ENCODE data around the gene BMP2K. TPM values are rescaled to one million over a fixed set of nuclear protein-coding genes. Genes with fewer than 3 reads are reported as not detected.

Gene BMP2K
- polyA plus RNA-seq, 2 of the 4 experiments (the other 2 are of a cell fraction) = 9.9 to 19.7 TPM

GRCh38 chr4:78901882-78902281, 125.7 kb downstream of the BMP2K start:
- Histone ChIP-seq H3K9me3 (no peaks in the 10 kb centered on the region), H3K4me2 (no peak overlapping the region), H3K4me3 (no peak overlapping the region), H3K4me1 (no peaks in the 10 kb centered on the region), H3K27ac (no peak overlapping the region)
- DNase-seq (ENCODE audit: low read depth in 1 of 2, low spot score in 1 of 2) (no peak), FAIRE-seq (no peak), ATAC-seq (no peak)
- 55% methylated on average over 2 of the region's 2 CpGs for WGBS (ENCODE audit: missing lambda C conversion rate)
- CTCF ChIA-PET = no interaction called here
- TF ChIP-seq KDM1A (IDR thresholded peaks at IDR 0.05; ENCODE audit: low read depth) (no peak), EHF (CRISPR knock-in tag; IDR thresholded peaks at IDR 0.05) (no peak), POLR2A (IDR thresholded peaks at IDR 0.05; ENCODE audit: low read length) (no peak), PHF8 (IDR thresholded peaks at IDR 0.05; ENCODE audit: borderline replicate concordance, low read depth) (no peak), RFX5 (IDR thresholded peaks at IDR 0.05) (no peak), NFE2L2 (conservative IDR thresholded peaks at IDR 0.05; ENCODE audit: low read length) (no peak), JUNB (IDR thresholded peaks at IDR 0.05) (no peak), KDM5A (IDR thresholded peaks at IDR 0.05) (no peak), FOSB (CRISPR knock-in tag; IDR thresholded peaks at IDR 0.05) (no peak), MAFK (IDR thresholded peaks at IDR 0.05; ENCODE audit: partially characterized antibody) (no peak), BCL3 (IDR thresholded peaks at IDR 0.05) (no peak), SREBF2 (IDR thresholded peaks at IDR 0.05) (no peak), MAX (IDR thresholded peaks at IDR 0.05) (no peak), POLR2AphosphoS2 (conservative IDR thresholded peaks at IDR 0.05; ENCODE audit: low read length) (no peak)
- TF ChIP-seq, protein P1, sequence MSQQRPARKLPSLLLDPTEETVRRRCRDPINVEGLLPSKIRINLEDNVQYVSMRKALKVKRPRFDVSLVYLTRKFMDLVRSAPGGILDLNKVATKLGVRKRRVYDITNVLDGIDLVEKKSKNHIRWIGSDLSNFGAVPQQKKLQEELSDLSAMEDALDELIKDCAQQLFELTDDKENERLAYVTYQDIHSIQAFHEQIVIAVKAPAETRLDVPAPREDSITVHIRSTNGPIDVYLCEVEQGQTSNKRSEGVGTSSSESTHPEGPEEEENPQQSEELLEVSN (IDR thresholded peaks at IDR 0.05; ENCODE audit: borderline replicate concordance, low read depth) = no peak
- TF ChIP-seq, protein P2, sequence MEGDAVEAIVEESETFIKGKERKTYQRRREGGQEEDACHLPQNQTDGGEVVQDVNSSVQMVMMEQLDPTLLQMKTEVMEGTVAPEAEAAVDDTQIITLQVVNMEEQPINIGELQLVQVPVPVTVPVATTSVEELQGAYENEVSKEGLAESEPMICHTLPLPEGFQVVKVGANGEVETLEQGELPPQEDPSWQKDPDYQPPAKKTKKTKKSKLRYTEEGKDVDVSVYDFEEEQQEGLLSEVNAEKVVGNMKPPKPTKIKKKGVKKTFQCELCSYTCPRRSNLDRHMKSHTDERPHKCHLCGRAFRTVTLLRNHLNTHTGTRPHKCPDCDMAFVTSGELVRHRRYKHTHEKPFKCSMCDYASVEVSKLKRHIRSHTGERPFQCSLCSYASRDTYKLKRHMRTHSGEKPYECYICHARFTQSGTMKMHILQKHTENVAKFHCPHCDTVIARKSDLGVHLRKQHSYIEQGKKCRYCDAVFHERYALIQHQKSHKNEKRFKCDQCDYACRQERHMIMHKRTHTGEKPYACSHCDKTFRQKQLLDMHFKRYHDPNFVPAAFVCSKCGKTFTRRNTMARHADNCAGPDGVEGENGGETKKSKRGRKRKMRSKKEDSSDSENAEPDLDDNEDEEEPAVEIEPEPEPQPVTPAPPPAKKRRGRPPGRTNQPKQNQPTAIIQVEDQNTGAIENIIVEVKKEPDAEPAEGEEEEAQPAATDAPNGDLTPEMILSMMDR (IDR thresholded peaks at IDR 0.05) = no peak
- POLR2A ChIA-PET = no interaction called here

GRCh38 chr4:78902298-78902697, 126.1 kb downstream of the BMP2K start:
- DNase-seq (ENCODE audit: low read depth in 1 of 2, low spot score in 1 of 2) (no peak), FAIRE-seq (no peak), ATAC-seq (no peak)
- Histone ChIP-seq H3K4me1 (no peaks in the 10 kb centered on the region), H3K4me2 (no peak overlapping the region), H3K9me3 (no peaks in the 10 kb centered on the region), H3K4me3 (no peak overlapping the region), H3K27ac (no peak overlapping the region)
- CTCF ChIA-PET = no interaction called here
- TF ChIP-seq JUN (IDR thresholded peaks at IDR 0.05) (no peak), ZC3H11A (IDR thresholded peaks at IDR 0.05) (no peak), HOXA7 (CRISPR knock-in tag; IDR thresholded peaks at IDR 0.05) (no peak), NFE2L2 (conservative IDR thresholded peaks at IDR 0.05; ENCODE audit: low read length) (no peak), SREBF2 (IDR thresholded peaks at IDR 0.05) (no peak), SMC3 (IDR thresholded peaks at IDR 0.05) (no peak), CEBPB (IDR thresholded peaks at IDR 0.05) (no peak)
- WGBS (ENCODE audit: missing lambda C conversion rate) = 67% methylated on average over 1 of the region's 1 CpG
- POLR2A ChIA-PET = no interaction called here

DNA sequence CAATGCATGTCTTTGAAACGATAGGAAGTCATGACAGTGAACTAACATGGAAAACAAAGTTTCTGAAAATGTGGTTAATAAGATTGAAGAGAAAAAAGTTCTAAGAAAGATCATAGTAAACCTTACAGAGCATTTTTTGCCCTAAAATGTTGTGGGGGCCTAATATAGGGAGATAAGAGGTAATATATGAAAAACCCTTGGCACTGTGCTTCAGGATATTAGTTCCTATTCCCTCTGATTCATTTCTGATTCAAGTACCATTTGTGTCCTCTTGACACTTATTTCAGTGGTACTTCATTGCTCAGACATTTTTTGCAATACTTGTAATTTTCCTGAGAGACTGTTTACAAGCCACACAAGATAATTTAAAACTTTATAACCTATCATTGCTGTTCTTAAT, 128.0 kb downstream of the BMP2K start:
- CTCF ChIA-PET = no interaction called here
- no peak for FAIRE-seq
- no peak for DNase-seq (ENCODE audit: low read depth in 1 of 2, low spot score in 1 of 2)
- 94% methylated on average over 1 of the region's 1 CpG for WGBS (ENCODE audit: missing lambda C conversion rate)
- ATAC-seq = no peak
- no peak overlapping the region for H3K4me3 ChIP-seq
- H3K27ac ChIP-seq = no peak overlapping the region
- no peaks in the 10 kb centered on the region for H3K4me1 ChIP-seq
- POLR2A ChIA-PET = no interaction called here
- H3K9me3 ChIP-seq = no peaks in the 10 kb centered on the region
- H3K4me2 ChIP-seq = no peak overlapping the region
- TF ChIP-seq EHF (CRISPR knock-in tag; IDR thresholded peaks at IDR 0.05) (no peak), FOSB (CRISPR knock-in tag; IDR thresholded peaks at IDR 0.05) (no peak), JUNB (IDR thresholded peaks at IDR 0.05) (no peak), ELK1 (IDR thresholded peaks at IDR 0.05; ENCODE audit: low read depth, low read length) (no peak), HOXB13 (CRISPR knock-in tag; IDR thresholded peaks at IDR 0.05; ENCODE audit: low read depth) (no peak), MYC (IDR thresholded peaks at IDR 0.05; ENCODE audit: borderline replicate concordance, low read length) (no peak), MAX (IDR thresholded peaks at IDR 0.05) (no peak), EHMT2 (IDR thresholded peaks at IDR 0.05; ENCODE audit: low read depth) (no peak), KDM5A (IDR thresholded peaks at IDR 0.05) (no peak), RNF2 (IDR thresholded peaks at IDR 0.05; ENCODE audit: borderline replicate concordance, low read depth) (no peak)
- TF ChIP-seq, protein P2 (IDR thresholded peaks at IDR 0.05) = no peak

All from A549 (cell line).